IPS DF 6.9 (cell line): Measurements from ENCODE around the gene SLC44A2.

Experiments
- DNase-seq: peaks from one replicate; pipeline ENCODE4 v3.0.0-alpha.2; 2013; ENCODE audit warnings: low read depth, low spot score
- H3K27ac ChIP-seq: one replicate; pipeline ENCODE4 v1.5.1; 2013; ENCODE audit warnings: low read length, control low read depth
- H3K27me3 ChIP-seq: 2 replicates; pipeline ENCODE4 v1.6.1; 2013; ENCODE audit warnings: mild to moderate bottlenecking, low read length; ENCODE audit not compliant: control insufficient read depth, insufficient read depth
- H3K36me3 ChIP-seq: 2 replicates; pipeline ENCODE4 v1.6.1; 2013; ENCODE audit warnings: low read length; ENCODE audit not compliant: control insufficient read depth, insufficient read depth
- H3K4me1 ChIP-seq: 2 replicates; pipeline ENCODE4 v1.6.1; 2013; ENCODE audit warnings: low read length; ENCODE audit not compliant: control insufficient read depth, insufficient read depth
- H3K4me3 ChIP-seq: 2 replicates; pipeline ENCODE4 v1.5.1; 2013; ENCODE audit warnings: mild to moderate bottlenecking, low read length
- H3K9me3 ChIP-seq: 2 replicates; pipeline ENCODE4 v1.6.1; 2013; ENCODE audit warnings: low read length, inconsistent platforms; ENCODE audit not compliant: control insufficient read depth, insufficient read depth
- WGBS: extraction: QIAGEN DNeasy Blood & Tissue Kit; methylation state at CpG from one replicate; pipeline ENCODE4 v1.1.7; 2013; ENCODE audit warnings: mixed read lengths, missing lambda C conversion rate; ENCODE audit not compliant: insufficient read length, insufficient coverage; 5-methylcytosine and 5-hydroxymethylcytosine counted together

SLC44A2 gene

GRCh38 chr19:10615429-10616023, 9.8 kb upstream of the SLC44A2 start:
- no CpG with 5 or more reads among the region's 14 CpGs for WGBS
- Histone ChIP-seq H3K9me3 (no peaks in the 10 kb centered on the region), H3K36me3 (no peaks in the 10 kb centered on the region), H3K4me1 (no peaks in the 10 kb centered on the region), H3K27me3 (no peaks in the 10 kb centered on the region), H3K27ac (no peak overlapping the region), H3K4me3 (no peak overlapping the region)
- no peak for DNase-seq

DNA sequence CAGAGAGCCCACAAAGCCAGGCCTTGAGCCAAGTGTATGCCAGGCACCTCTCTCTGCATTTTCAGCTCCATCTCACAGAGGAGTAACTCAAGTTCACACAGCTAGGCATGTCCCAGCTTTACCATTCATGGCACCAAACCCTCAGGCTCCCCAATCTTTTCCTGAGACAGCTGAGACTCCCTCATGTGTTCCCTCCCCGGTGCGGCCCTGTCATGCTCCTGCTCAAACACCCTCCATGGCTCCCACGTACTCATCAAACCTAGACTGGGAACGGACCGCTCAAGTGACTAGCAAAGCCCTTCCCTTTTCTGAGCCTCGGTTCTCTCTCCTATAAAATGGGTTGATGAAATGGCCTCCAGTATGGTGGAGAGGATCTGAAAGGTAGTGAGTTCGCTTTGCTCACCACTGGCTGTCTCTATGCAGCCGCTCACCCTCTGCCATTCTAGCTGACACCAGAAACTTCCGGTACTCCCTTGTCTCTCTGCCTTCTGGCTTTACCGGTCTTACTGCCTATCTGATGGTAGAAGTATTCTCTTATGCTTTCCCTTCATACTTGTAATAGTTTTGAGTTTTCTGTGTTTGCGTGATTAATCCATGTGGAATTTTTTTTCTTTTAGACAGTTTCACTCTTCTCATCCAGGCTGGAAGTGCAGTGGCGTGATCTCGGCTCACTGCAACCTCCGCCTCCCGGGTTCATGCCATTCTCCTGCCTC, 7.8 kb upstream of the SLC44A2 start:
- H3K9me3 ChIP-seq, result no peaks in the 10 kb centered on the region
- WGBS, result no CpG with 5 or more reads among the region's 15 CpGs
- no peak overlapping the region for H3K27ac ChIP-seq
- DNase-seq, result no peak
- no peaks in the 10 kb centered on the region for H3K27me3 ChIP-seq
- H3K4me1 ChIP-seq, result no peaks in the 10 kb centered on the region
- H3K36me3 ChIP-seq, result no peaks in the 10 kb centered on the region
- H3K4me3 ChIP-seq, result no peak overlapping the region

DNA sequence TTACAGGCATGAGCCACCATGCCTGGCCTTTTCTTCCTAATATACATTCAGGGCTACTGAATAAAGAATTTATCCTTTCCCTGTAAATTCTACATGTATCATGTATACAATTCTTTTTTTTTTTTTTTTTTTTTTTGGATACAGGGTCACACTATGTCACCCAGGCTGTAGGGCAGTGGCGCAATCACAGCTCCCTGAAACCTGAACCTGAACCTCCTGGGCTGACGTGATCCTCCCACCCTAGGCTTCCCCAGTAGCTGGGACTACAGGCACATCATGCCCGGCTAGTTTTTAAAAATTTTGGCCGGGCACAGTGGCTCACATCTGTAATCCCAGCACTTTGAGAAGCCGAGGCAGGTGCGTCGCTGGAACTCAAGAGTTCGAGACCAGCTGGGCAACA, 6.5 kb upstream of the SLC44A2 start:
- Histone ChIP-seq H3K27ac (no peak overlapping the region), H3K27me3 (no peaks in the 10 kb centered on the region), H3K36me3 (no peaks in the 10 kb centered on the region), H3K9me3 (no peaks in the 10 kb centered on the region), H3K4me3 (no peak overlapping the region), H3K4me1 (no peaks in the 10 kb centered on the region)
- WGBS, result no CpG with 5 or more reads among the region's 8 CpGs
- DNase-seq, result no peak

- H3K4me3 ChIP-seq, result no peak overlapping the region
- H3K4me1 ChIP-seq, result peaks cover 2% of the 10 kb centered on the region; the same call in 1 of the 2 replicates
- WGBS, result no CpG with 5 or more reads among the region's 4 CpGs
- H3K36me3 ChIP-seq, result no peaks in the 10 kb centered on the region
- no peak overlapping the region for H3K27ac ChIP-seq
- no peaks in the 10 kb centered on the region for H3K9me3 ChIP-seq
- H3K27me3 ChIP-seq, result no peaks in the 10 kb centered on the region
- no peak for DNase-seq
Measured at GRCh38 chr19:10620786-10621185, 4.6 kb upstream of the SLC44A2 start.

DNA sequence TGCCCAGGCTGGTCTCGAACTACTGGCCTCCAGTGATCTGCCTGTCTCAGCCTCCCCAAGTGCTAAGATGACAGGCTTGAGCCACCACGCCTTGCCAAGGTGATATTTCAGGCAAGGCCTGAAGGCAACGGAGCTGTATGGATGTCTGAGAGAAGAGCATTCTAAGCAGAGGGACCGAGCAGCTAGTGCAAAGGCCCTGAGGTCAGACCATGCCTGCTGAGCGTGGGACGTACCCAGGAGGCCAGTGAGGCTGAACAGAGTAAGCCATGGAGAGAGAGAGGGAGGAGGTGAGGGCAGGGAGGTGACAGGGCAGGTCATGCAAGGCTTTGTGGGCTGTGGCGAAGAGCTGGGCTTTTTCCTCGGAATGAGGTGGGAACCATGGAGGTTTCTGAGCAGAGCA, 3.4 kb upstream of the SLC44A2 start:
- Histone ChIP-seq H3K9me3 (no peaks in the 10 kb centered on the region), H3K4me3 (no peak overlapping the region), H3K4me1 (peaks cover 2% of the 10 kb centered on the region; the same call in 1 of the 2 replicates), H3K27me3 (no peaks in the 10 kb centered on the region), H3K27ac (no peak overlapping the region), H3K36me3 (no peaks in the 10 kb centered on the region)
- no peak for DNase-seq
- WGBS, result no CpG with 5 or more reads among the region's 8 CpGs

- WGBS, result no CpG with 5 or more reads among the region's 6 CpGs
- H3K9me3 ChIP-seq, result no peaks in the 10 kb centered on the region
- H3K4me1 ChIP-seq, result peaks cover 2% of the 10 kb centered on the region; the same call in 1 of the 2 replicates
- DNase-seq, result no peak
- H3K36me3 ChIP-seq, result peaks cover 9% of the 10 kb centered on the region; the same call in 1 of the 2 replicates
- no peak overlapping the region for H3K4me3 ChIP-seq
- no peak overlapping the region for H3K27ac ChIP-seq
- H3K27me3 ChIP-seq, result no peaks in the 10 kb centered on the region
Measured at GRCh38 chr19:10624585-10624984, 768 bp upstream of the SLC44A2 start.

DNA sequence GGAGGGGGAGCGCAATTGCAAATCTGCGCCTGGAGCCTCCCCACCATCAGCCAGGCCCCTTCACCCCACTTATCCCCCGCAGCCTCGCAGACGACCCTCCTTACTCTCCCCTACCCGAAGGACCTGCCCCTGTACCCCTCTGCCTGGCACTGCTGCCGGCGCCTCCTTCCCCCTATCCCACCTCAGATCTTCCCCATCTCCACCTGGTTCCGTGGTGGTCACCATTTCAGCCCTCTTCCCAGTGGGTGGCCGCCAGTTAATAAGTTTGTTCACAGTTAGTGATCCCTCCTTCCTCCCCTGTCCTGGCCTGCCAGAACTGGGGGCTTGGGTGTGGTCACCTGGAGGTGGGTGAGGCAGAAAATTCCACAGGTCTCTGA, 397 bp downstream of the SLC44A2 start:
- peaks cover 10% of the 10 kb centered on the region; the same call in 1 of the 2 replicates for H3K36me3 ChIP-seq
- H3K9me3 ChIP-seq, result no peaks in the 10 kb centered on the region
- WGBS, result no CpG with 5 or more reads among the region's 10 CpGs
- no peak for DNase-seq
- H3K4me1 ChIP-seq, result peaks cover 2% of the 10 kb centered on the region; the same call in 1 of the 2 replicates
- H3K27me3 ChIP-seq, result no peaks in the 10 kb centered on the region
- peak overlapping the region; percentile 89; the same call in 1 of the 2 replicates for H3K4me3 ChIP-seq
- no peak overlapping the region for H3K27ac ChIP-seq

DNA sequence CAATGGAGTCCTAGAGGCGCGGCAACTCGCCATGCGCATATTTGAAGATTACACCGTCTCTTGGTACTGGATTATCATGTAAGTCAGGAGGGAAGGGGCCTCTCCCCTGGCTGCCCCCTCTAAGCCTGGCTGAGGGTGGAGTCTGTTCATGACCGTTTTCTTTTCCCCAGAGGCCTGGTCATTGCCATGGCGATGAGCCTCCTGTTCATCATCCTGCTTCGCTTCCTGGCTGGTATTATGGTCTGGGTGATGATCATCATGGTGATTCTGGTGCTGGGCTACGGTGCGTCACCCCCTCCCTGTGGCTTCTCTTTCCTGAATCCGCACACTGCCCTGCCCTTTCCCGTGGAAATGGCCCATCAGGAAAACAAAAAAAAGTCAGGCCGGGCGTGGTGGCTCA, 6.5 kb downstream of the SLC44A2 start:
- Histone ChIP-seq H3K4me1 (peaks cover 2% of the 10 kb centered on the region; the same call in 1 of the 2 replicates), H3K36me3 (peaks cover 35% of the 10 kb centered on the region), H3K9me3 (no peaks in the 10 kb centered on the region), H3K4me3 (no peak overlapping the region), H3K27ac (no peak overlapping the region), H3K27me3 (no peaks in the 10 kb centered on the region)
- DNase-seq, result no peak
- no CpG with 5 or more reads among the region's 14 CpGs for WGBS

DNA sequence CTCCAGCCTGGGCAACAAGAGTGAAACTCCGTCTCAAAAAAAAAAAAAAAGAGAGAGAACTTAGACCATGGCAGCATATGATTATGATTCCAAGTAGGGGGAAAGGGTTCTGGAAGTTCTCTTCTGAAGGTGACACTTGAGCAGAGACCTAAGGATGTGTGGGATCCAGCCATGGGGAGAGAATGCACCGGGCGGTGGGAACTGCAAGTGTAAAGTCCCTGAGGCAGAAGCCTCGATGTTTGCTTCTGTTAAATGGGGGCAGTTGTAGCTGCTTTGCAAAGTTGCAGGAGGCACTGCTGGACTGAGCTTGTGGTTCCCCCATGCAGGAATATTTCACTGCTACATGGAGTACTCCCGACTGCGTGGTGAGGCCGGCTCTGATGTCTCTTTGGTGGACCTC, 9.1 kb downstream of the SLC44A2 start:
- no peak for DNase-seq
- H3K4me3 ChIP-seq, result no peak overlapping the region
- peaks cover 41% of the 10 kb centered on the region for H3K36me3 ChIP-seq
- no CpG with 5 or more reads among the region's 7 CpGs for WGBS
- no peak overlapping the region for H3K27ac ChIP-seq
- peaks cover 2% of the 10 kb centered on the region; the same call in 1 of the 2 replicates for H3K4me1 ChIP-seq
- H3K9me3 ChIP-seq, result no peaks in the 10 kb centered on the region
- H3K27me3 ChIP-seq, result no peaks in the 10 kb centered on the region

GRCh38 chr19:10634963-10635362, 9.6 kb downstream of the SLC44A2 start:
- no peaks in the 10 kb centered on the region for H3K27me3 ChIP-seq
- WGBS, result no CpG with 5 or more reads among the region's 6 CpGs
- H3K4me3 ChIP-seq, result no peak overlapping the region
- H3K9me3 ChIP-seq, result no peaks in the 10 kb centered on the region
- peaks cover 2% of the 10 kb centered on the region; the same call in 1 of the 2 replicates for H3K4me1 ChIP-seq
- no peak for DNase-seq
- peaks cover 41% of the 10 kb centered on the region for H3K36me3 ChIP-seq
- H3K27ac ChIP-seq, result no peak overlapping the region
